Measurements from ENCODE around the gene SPRING1.
A peak's percentile ranks its signal among the peaks of the same experiment; 100 is the strongest.

Gene SPRING1

DNA sequence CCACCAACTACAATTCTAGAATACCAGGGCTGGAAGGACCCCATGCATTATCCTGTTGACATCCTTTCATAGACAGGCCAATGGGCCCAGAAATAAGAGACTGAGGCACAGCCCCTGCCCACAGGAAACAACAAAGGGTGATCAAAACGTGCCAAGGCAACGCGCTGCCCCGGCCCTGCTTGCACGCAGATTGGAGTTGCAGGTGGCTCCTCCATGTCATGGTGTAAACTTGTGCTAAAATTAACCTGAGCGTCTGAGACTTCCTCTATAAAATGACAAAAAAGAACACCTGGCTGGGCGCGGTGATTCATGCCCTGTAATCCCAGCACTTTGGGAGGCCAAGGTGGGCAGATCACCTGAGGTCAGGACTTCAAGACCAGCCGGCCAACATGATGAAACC, 30.1 kb downstream of the SPRING1 start:
- DNase-seq, result no peak

DNA sequence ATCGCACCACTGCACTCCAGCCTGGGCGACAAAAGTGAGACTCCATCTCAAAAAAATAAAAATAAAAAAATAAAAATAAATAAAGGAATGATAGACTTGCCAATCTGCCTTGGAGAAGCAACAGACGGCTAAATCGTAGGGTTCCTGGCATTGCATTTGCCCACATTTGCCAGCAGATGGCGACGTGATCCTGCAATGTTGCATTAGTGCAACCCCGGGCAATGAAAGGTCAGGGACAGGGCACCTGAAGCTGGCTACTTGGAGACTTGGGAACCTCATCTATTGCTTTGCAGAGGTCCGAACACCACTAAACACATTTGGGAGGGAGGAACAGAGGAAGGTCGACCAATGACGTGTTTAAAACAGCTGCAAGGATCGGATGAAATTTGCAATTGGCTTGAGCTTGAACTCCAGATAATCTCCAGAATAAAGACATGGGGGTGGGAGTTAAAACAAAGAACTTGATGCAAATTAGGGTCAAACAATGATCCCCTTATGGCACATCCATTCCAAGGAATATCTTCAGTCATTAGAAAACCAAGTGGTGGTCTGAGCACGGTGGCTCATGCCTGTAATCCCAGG, 34.6 kb downstream of the SPRING1 start:
- DNase-seq, result peak; percentile 59

DNA sequence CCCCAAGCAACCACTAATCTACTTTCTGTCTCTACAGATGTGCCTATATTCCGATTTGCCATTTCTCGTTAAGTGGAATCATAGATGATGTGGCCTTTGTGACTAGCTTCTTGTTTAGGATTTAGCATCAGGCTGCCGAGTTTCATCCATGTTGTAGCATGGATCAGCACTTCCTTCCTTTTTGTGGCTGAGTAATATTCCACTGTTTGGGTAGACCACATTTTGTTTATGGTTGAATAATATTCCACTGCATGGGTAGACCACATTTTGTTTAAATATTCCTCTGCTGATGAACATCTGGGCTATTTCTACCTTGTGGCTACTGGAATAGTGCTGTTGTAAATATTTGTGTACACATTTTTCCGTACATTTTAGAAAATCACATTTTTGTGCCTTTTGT, 36.4 kb downstream of the SPRING1 start:
- no peak for DNase-seq

DNA sequence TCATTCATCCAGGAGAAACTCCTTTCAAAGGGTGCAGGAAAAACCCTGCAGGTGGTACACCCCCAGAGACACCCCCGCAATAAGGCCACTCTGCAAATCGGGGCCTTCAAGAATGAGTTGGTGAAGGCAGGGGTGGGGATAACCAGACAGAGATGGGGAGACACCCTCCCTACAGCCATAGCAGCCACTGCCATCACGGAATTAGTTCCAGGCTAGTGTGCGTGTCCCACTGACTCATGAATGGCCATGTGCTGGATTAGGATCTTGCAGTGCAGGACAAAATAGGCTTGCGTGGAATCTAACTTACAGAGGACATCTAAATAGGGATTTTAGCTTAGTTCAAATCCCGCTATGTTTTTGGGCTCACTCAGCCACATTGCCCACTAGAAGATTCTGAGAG, 37.8 kb downstream of the SPRING1 start:
- no peak for DNase-seq

DNA sequence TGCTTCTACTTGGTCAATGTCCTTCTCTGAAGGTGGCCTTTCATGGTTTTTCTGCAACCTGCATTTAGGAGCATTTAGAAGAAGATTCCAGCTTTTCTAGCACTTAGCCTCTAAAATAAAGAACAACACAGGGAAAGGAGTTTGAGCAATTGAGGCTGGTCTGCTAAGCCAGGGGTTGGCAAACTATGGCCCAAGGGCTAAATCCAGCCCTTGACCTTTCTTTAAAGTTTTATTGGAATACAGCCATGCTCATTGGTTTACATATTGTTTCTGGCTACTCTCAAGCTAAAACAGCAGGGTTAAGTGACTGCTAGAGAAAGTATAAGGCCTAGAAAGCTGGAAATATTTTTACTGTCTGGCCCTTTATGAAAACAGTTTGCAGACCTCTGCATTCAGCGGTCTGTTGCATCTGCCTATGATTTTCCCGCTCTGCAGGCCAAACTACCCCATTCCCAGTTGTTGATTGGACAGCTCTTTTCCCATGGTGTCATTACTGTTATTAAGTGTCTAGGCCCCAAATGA, 39.3 kb downstream of the SPRING1 start:
- no peak for DNase-seq

DNA sequence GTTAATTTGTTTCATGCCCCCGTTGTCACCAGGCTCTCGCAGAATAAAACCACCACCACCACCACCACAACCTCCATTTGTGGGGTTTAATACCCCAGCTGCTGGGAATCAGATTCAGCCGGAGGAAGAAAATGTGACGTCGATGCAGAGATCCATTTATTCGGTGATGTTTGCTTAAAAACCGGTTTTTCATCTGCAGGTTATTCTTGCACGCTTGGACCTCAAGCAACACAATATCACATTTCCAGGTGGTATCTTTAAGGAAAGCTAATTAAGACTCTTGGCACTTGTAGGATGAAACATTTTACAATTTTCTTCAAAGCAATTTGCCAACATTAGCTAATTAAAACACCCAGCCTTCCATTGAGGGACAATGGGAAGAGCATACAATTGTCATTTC, 39.8 kb downstream of the SPRING1 start:
- no peak for DNase-seq

DNA sequence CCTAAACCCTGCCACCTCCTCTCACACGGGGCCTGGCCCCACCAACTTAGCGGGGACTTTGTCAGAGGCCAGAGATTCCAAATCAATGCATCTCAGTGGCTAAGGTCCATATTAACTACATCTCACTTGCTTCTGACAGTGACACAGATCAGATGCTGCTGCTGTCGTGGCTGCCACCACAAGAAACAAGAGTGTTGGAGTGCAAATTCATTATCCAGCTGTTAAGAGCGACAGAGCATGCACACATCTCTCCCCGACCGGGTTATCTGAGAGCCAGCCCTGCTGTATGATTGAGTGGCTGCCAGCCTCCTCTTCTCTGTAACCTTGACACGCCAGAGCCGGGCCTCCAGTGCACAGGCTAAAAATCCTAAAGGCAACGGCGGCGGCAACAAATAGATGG, 40.2 kb downstream of the SPRING1 start:
- no peak for DNase-seq

DNA sequence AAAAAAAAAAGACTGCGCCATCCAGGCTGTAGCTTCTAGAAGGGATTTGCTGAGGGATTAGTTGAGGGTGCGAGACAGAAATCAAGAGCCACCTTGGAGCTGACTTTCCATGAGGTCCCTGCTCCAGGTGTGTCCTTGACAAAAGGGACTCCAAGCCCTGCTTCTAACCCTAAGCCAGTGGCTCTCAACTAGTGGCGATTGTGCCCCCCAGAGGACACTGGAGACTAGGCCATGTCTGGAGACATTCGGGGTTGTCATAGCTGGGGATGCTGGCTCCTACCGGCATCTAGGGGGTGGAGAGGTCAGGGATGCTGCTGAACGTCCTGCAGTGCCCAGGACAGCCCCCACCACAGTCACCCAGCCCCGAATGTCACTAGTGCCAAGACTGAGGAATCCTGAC, 40.6 kb downstream of the SPRING1 start:
- DNase-seq, result no peak

DNA sequence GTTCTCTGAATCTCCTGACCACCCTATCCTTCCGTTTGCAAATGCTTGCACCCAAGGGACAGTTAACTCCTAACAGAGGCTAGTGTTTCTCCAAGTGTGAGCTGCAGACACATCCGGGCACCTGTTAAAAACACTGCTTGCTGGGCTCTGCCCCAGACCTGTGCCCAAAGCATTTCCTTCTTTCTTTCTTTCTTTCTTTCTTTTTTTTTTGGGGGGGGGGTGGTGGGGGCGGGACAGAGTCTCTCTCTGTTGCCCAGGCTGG, 42.5 kb downstream of the SPRING1 start:
- DNase-seq, result no peak

DNA sequence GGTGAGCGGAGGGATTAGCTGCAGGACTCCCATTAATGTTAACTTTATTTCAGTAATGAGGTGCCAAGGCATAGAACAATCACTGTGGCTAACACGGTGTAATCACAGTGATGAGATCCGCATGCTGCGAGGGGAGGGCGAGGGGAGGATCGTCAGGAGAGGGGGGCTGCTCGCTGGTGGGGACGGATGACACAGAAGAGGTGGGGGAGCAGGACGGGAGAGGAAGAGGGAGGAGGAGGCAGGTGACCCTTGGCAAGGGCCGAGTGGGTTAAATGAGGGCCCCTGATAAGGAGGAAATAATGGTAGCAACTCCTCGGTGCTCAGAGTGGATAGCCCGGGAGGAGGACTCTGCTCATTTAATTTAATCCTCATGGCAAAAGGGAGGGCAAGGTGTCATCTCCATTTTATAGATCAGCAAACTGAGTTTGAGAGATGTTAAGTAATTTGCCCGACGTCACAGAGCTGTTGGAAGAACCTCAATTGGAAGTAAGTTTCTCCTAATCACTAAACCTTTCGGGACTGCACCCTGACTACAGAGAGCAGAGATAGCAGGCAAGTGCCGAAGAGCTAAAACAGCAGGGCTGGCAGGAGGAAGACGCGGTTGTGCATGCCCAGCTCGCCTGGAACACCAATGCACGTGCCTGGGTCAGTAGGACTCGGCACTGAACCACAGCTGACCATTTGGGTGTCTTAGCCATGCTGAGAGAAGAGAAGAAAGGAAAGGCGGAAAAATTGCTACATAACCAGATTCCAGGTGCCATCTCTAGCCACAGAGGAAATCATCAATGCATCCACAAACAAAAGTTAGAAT, 43.0 kb downstream of the SPRING1 start:
- DNase-seq, result no peak

DNA sequence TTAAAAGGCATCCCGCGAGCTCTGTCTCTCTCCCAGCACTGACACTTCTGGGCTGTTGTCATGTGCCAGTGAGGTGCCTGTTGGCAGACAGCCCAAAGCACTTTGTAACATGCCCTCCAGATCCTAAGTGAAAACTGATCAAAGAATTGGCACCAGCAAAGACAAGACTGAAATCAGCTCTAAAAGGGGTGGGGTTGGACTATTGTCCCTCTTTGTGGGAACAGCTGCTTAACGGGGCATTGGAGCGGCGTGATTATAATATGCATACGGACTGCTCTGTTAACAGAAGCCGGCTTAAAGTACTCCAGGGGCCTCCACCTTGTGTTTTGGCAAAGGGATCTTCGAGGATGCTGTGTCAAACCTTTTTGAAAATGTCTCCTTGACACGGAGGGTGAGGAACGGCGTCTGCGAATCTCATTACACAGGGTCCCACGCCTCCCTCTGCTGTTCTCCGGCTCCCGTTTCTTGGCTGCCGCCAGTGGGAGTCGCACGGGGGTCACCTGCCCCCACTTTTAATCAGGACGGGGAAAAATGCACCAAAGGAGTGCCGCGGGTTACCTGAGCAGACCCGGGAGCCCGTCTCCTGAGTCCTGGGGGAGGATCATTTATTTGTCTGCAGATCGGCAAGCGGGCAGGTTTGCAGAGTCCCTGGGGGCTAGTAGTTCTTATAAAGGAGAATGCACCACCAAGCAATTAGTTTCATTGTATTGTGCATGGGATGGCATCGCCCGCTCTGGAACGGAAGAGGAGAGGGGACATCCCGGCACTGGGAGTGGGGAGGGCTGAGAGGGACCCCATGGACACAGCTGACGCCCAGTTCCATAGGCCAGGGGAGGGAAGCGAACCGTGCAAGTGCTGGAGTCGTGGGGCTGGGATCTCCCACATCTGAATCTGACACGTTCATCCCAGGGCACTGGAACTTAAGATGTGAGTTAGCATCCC, 44.3 kb downstream of the SPRING1 start:
- DNase-seq, result no peak

DNA sequence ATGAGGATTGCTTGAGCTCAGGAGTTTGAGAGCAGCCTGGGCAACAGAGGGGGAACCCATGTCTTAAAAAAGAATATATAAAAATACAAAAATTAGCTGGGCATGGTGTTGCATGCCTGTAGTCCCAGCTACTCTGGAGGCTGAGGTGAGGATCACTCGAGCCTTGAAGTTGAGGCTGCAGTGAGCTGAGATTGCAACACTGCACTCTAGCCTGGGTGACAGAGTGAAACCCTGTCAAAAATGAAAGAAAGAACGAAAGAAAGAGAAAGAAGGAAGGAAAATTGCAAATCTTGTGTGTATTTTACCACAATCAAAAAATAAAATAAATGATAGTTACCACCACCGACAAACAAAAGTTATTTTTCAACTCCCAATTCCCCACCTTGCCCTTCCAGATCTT, 45.3 kb downstream of the SPRING1 start:
- DNase-seq, result no peak

DNA sequence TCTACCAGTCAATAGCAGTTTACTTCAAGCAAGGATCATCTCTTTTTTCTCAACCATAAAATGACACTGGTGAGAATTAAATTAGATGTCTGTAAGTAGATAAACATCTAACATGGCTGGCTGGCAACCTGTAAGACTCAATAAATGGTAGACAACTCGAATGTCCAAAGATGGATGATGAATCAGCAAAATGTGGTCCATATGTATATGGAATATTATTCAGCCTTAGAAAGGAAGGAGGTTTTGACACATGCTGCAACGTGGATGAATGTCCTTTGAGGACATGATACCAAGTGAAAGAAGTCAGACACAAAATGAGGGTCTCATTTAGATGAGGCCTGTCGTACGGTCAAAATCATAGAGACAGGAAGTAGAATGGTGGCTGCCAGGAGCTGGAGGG, 46.2 kb downstream of the SPRING1 start:
- no peak for DNase-seq

DNA sequence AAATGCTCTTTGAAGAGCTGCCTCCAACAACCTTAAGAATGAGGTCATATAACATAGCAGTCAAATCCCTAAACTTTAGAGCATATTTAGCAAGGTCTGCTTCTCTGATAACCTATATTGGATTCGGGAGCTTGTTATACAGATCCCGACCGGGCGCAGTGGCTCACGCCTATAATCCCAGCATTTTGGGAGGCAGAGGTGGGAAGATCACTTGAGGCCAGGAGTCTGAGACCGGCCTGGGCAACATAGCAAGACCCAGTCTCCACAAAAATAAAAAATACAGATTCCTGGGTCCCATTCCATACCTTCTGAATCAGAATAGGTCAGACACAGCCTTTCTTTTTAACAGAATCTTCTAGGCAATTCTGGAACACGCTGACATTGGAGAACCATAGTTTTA, 46.7 kb downstream of the SPRING1 start:
- no peak for DNase-seq

DNA sequence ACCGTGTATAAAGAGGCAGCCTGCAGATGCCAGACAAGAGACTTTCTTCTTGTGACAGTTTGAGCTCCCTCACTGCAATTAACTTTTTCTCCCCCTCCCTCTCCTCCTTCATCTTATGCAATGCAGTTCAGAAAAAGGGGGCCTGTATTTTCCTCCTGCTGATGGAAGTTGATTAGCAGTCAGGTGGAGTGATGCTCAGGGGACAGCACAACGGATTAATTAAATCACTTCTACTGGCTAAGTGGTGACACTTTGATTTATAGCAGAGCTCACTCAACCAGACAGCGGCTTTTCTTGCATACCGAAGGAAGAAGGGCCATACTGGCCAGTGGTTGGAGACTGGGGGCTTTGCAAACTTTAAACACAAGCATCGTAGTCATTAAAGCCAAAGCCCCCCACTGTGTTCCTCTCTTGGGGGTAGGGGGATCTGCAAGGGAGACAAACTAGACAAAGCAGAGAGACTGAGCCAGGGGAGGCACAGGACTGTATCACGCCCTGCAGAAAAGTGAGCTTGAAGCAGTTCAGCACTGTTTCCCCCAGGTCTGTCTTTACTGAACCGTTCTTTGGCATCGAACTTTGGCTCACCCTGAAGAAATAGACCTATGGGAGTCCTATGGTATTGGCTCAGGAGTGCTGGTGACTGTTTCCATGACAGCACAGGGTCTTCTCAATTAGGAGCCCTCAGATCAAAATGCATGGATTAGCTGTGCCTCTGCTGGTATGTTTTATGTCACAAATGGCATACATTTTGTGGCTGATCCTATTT, 47.7 kb downstream of the SPRING1 start:
- DNase-seq, result no peak

DNA sequence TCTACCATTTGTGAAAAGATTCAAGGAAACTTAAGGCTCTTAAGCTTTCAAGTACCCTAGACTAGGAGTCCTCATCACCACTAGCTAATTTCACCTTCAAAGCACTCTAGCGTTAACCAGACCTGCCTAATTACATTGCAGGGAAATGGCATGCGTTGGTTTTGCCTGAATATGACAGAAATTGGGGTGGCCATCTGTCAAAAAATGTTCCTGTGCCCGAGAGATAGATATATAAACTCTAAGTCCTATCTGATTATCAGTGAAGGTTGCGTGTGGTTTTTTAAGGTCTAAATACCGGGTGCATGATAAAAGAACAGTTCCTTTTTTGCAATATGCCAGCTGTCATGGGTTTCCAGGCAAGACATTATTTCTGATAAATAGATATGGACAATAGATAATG, 48.3 kb downstream of the SPRING1 start:
- no peak for DNase-seq

Measured in stimulated activated CD4-positive, alpha-beta T cell treated with anti-CD3 and anti-CD28 coated beads, Interleukin-4, amount 100 ng/mL, for 1 hour (primary cell).